ENCODE measurements around the gene ACTN4. TPM values are rescaled to one million over a fixed set of nuclear protein-coding genes. Genes with fewer than 3 reads are reported as not detected.

Gene ACTN4
- total RNA-seq, 1 experiment from 2014 or later: 3,297 TPM

- in situ Hi-C loops (cut with HindIII; ENCODE audit: low pct_unique_long_range_greater_than_20kb, low sequenced_read_pairs): loop anchor here (25.0 kb wide), 2 partner anchors 1113 to 1663 kb away; partner anchors contain the start of genes C19orf47, LEUTX and PLD3
- Histone ChIP-seq H3K36me3 (ENCODE audit: control insufficient read depth, insufficient read depth, low read length) (0 out of 2 replicates have a peak, but pooled peaks cover 7% of the 10 kb centered on the region), H3K9me3 (ENCODE audit: control insufficient read depth, insufficient read depth, low read depth, low read length) (no peaks in the 10 kb centered on the region), H3K4me3 (ENCODE audit: low read depth in 2 of 2, low read length in 2 of 2) (no peak overlapping the region), H3K27ac (ENCODE audit: low read length) (peak overlapping the region; percentile 98), H3K4me1 (ENCODE audit: control insufficient read depth, insufficient read depth, low read length) (peaks cover 92% of the 10 kb centered on the region), H3K27me3 (ENCODE audit: control insufficient read depth, insufficient read depth, low read length) (no peaks in the 10 kb centered on the region)
- POLR2A ChIA-PET: no interaction called here
- TSS peak; percentile 25 for BruUV-seq (replicated peaks)
- TF ChIP-seq REST (IDR thresholded peaks at IDR 0.05; ENCODE audit: insufficient read depth in 1 of 2, low read depth in 2 of 2, low read length in 1 of 2) (no peak), TCF7L2 (IDR thresholded peaks at IDR 0.05; ENCODE audit: low read depth, low read length) (no peak), CTCF (IDR thresholded peaks at IDR 0.05) (no peak)
- intact Hi-C loops (cut with micrococcal nuclease; ENCODE audit: unreplicated experiment): no loop called here
- DNase-seq (ENCODE audit: low read depth, low spot score) (no peak), ATAC-seq (no peak)
- CTCF ChIA-PET: interaction anchor here (0.6 to 0.8 kb wide), 2 partner anchors 30 to 40 kb away, joined by 3 to 9 read pairs; no protein-coding TSS in a partner anchor
These were observed 27.1 kb downstream of the ACTN4 start for GRCh38 chr19:38674388-38675171.

DNA sequence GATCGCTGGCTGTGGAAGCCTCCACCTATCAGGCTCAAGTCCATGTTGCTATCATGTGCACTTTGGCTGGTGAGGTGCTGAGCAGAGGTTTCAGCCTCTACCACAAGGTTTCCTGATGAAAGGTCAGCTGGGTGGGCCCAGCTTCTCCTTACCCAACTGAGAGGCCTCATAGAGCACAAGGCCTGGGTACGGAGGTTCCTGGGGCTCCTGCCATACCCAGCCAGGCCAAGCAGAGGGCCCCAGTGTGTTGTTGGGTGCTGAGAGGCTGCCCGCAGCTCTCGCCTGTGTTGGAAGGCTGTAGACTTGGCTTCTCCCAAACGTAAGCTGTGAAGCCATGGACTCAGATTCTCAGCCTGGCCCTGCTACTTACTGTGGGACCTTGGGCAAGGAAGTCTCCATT, 28.2 kb downstream of the ACTN4 start:
- in situ Hi-C loops (cut with HindIII; ENCODE audit: low pct_unique_long_range_greater_than_20kb, low sequenced_read_pairs): no loop called here
- peak overlapping the region; percentile 98 for H3K27ac ChIP-seq (ENCODE audit: low read length)
- no peak for DNase-seq (ENCODE audit: low read depth, low spot score)
- intact Hi-C loops (cut with micrococcal nuclease; ENCODE audit: unreplicated experiment): no loop called here
- H3K4me3 ChIP-seq (ENCODE audit: low read depth in 2 of 2, low read length in 2 of 2): no peak overlapping the region
- H3K36me3 ChIP-seq (ENCODE audit: control insufficient read depth, insufficient read depth, low read length): 0 out of 2 replicates have a peak, but pooled peaks cover 7% of the 10 kb centered on the region
- ChIA-PET CTCF (no interaction called here), POLR2A (interaction anchor here (0.5 to 0.7 kb wide), 3 partner anchors 22 to 164 kb away, joined by 3 read pairs; no protein-coding TSS in a partner anchor)
- peaks cover 92% of the 10 kb centered on the region for H3K4me1 ChIP-seq (ENCODE audit: control insufficient read depth, insufficient read depth, low read length)
- no TSS peak for BruUV-seq (replicated peaks)
- no peaks in the 10 kb centered on the region for H3K9me3 ChIP-seq (ENCODE audit: control insufficient read depth, insufficient read depth, low read depth, low read length)
- TF ChIP-seq POLR2AphosphoS5 (IDR thresholded peaks at IDR 0.05; ENCODE audit: low read depth, low read length) (no peak), REST (IDR thresholded peaks at IDR 0.05; ENCODE audit: insufficient read depth in 1 of 2, low read depth in 2 of 2, low read length in 1 of 2) (no peak), SIN3A (IDR thresholded peaks at IDR 0.05; ENCODE audit: borderline replicate concordance, insufficient read depth, low read depth, low read length) (no peak), TCF7L2 (IDR thresholded peaks at IDR 0.05; ENCODE audit: low read depth, low read length) (no peak), CTCF (IDR thresholded peaks at IDR 0.05) (no peak)
- ATAC-seq: peak; percentile 5; the same call in 1 of the 2 replicates
- no peaks in the 10 kb centered on the region for H3K27me3 ChIP-seq (ENCODE audit: control insufficient read depth, insufficient read depth, low read length)

All from Panc1 (cell line).